Inferior parietal cortex (tissue), 1 donor: Measurements from ENCODE around the gene PDCD4.
A peak's percentile ranks its signal among the peaks of the same experiment; 100 is the strongest.

Experiments used
- DNase-seq: peaks from one replicate; pipeline ENCODE4 v3.0.0-alpha.2; 2016; ENCODE audit errors: extremely low spot score

The PDCD4 gene

DNA sequence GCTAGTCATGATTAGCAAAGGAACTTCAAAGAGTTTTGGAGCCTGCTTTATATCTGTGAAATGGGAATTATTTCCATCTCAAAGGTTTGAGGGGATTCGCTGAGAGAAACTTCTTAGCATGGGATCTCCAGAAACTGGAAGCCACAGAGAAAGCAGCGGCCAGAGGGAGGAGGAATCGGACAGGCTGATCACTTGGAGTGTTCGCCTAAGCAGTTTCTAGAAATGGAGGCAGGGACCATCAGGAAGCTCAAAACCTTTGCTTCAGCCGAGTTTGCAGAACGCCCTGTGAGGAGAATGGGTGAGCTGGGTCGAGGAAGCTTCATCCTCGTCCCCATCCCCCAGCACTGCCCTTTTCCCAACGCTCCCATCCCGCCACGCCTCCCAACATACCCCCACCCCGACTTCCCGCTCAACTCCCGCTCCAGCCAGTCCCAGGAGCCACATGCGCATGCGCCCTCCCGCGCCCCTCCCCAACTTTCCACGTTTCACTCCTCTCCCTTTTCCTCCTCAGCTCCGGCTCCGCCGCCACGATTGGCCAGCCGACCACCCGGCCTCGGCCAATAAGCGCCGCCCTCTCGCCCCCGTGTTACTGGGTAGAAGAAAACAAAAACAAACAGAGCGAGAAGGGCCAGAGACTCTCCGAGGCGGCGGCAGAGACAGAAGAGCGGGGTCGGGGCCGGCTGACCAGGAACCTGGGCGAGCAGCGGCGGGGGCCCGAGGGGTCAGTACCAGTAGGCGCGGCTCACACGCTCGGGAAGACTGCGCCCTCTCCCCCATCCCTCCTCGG is at the start of gene PDCD4:
TSS of gene PDCD4 (plus strand) at position 631 of the 787 bp plus-strand sequence. CDS start 4,100 bp downstream, outside the sequence.
- peak; percentile 97 for DNase-seq

DNA sequence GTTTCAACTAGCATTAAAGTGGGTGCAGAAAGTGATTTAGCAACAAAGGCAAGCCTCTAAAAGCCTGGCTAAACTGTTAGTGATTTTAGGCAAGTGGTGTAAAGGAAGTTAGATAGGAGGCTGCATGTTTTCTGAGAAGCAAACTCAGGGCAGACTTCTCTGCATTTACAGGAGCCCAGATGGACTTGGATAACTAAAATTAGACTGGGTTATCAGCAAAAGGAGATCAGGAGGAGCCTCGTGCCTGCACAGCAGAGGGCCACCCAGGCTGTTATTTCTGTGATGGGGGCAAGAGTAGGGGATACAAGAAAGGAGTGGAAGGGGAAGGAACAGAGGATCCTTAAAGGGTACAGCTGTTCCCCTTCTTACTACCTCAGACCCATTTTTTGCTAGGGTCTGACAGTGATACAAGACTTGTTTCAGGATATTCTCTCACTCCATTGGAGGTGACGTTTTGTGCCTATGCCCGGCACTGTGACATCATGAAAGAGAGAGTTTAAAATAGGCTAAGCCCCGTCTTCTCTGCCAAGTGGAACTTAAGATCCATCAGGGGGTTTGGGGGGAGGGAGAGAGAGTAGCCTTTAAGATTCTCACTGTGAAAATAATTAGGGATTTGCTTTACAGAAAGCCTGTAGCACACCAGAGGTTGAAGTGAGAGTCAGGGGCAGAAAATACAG is 49.6 kb upstream of the PDCD4 start:
- DNase-seq = no peak

DNA sequence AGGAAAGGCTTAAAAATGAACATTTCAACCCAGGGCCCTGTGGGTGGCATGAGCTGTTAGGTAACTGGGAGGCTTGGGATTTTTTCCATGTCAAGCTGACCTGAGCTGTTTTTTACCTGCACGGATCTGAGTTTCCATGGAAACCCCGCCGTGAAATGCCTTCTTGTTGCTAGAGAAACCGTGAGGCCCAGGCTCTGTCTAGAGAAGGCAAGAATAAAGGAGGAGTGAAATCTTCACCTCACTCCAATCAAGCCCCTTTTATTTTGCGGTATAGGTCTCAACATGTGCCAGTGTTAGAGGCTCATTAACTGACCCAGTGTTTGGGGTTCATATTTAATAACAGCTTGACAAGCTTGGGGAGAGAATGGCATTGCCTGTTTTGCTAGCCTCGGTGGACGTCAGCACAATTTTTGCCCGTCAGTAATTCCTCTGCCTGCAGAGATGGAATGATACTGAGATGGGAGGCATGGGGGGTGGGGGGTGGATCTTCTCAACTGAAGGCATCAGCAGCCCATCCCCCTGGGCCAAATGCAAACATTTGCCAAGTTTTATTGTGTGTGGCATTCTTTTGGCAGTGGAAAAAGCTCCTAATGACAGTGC is 48.9 kb upstream of the PDCD4 start:
- DNase-seq = peak; percentile 48

DNA sequence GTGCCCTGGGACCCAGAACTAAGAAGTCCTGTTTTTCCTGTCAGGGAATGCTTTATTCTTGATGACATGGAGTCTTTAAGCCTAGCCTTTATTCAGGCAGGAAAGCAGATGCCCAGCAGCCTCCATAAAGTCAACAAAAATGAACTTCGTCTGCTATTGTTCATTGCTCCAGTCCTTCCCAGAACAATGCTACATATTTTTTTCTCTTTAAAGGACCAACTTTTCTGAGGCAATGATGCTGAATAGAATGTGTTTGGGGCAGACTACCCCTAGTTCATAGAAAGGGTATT is 47.6 kb upstream of the PDCD4 start:
- DNase-seq = no peak

DNA sequence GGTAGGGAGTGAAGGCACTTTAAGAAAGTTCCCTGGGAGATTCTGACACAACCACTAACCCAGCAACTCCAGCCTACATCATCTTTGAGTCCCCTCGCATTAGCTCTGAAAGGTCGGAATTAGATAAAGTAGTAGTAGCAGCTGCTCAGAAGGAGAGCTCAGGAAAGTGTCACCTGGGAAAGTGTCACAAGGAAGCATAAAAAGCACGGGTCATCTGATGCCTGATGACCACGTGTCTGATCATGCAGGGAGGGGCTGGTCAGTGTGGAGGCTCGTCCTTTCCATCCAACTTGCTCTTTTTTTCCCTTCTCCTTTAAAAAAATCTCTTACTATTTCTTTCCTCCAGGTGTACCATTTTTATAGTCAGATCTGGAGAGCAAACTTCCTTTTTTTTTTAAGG is 47.1 kb upstream of the PDCD4 start:
- DNase-seq = no peak

DNA sequence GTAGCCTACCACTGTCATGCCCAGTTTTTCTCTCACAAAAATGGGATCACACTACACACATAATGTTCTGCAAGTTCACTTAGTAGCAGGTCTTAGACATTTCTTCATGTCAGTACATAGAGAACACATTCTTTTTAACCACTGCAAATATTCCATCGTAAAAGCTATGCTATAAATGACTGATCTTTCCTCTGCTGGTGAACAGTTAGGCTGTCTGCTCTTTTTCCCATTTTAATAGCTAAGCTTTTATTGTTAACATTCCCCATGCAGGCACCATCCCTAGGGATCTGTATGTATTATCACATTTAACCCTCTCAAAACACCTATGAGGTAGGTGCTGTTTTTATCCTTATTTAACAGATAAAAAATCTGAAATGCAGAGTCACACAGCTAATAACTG is 46.2 kb upstream of the PDCD4 start:
- DNase-seq = no peak

DNA sequence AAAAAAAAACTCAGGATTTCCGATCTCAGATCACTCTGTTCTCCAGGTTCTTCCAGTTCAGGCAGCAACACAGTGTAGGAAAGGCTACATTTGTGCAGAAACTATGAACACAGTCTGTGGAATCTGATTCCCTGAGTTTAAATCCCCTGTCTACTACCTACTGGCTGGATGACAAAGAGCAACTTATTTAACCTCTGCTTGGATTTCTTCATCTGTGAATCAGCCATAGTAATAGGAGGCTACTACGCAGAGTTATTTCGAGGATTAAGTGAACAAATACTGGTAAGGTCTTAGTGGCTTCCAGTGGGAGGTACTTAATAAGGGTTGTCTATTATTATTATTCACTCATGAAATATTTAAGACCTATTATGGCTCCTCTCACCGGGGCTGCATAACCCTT is 44.3 kb upstream of the PDCD4 start:
- DNase-seq = no peak

DNA sequence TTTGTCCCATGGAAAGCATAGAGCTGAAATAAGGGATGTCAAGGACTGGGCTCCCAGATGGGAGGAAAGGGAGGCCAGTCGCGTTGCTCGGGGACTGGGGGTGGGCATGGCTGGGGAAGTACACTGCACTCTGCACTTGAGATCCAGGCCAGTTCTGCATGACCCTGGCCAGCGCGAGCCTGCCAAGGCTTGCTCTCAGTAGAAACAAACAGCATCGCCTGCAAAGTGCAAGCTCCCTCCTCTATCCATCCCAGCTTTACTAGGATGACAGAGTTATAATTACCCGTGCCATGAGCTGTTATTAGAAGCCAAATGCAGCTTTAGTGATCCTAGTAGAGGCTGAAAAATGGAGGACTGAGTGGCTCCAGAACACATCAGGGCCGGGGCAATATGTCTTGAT is 43.9 kb upstream of the PDCD4 start:
- no peak for DNase-seq

DNA sequence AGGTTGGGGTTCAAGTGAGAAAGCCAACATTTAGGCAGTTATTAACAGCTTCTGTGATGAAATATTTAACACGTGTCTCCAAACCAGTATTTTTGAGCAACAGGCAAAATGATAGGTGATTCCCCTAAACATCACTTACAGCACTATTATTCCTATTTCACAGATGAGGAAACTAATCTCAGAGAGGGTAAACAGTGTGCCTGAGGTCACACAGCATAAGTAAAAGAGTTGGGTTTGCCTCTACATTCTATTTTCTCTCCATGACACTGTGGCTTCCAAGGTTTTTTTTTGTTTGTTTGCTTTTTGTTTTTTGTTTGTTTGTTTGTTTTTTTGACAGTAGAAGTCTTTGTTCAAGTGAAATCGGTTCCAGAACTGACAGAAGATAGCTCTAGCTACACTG is 43.2 kb upstream of the PDCD4 start:
- no peak for DNase-seq

DNA sequence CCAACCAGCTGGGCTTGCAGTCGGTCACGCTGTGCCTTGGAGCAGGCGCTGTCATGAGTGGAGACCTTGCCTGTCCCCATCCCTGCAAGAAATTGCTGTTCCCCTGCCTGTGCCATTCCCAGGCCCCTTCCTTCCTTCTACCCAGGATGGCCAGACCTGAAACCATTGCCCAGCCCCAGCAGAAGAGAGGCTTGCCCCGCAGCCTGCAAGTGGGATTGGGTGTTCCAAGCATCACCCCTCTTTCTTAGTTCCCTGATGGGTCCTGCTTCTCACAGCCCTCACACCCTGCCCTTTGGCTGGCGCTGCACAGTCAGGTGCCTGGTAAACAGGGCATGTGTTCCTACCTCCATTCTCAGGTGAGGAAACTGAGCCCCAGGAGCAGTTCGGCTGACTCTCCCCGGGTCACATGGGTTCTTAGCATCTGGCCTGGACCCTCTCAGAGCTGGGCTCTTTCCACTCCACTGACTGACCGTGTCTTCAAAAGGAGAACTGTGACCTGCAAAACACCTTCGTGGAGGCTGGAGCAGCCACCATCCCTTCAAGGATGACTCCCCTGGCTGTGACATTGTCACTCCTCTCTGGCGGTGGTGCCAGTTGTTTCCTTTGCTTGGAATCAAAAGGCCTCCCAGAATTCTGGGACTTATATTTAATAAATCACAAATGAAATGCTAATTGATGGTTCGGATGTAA is 41.9 kb upstream of the PDCD4 start:
- DNase-seq = no peak

DNA sequence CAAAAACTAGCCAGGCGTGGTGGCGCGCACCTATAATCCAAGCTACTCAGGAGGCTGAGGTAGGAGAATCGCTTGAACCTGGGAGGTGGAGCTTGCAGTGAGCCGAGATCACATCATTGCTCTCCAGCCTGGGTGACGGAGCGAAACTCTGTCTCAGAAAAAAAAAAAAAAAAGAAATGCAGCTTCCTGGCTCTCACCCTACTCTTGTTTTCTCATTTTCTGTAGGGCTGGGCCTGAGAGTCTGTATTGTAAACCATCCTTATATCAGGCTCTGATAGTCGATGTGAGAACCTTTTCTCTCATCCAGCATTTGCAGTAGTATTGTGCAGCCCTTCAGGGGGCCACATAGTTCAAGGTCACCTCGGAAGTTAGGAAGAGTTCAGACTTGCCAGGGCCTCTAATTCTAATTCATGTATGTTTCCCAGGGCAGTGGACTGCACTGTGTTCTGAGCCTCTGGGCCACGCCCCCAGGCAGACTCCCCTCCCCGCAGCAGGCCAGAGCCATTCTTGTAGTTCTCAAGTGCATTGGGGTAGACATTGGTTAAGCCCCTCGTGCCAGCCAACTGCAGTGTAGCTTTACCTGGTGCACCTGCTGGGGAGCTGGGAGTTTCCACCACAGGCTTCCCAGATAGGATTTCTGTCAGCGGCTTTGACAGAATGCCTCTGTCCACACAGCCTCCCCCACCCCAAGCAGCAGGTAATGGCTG is 38.3 kb upstream of the PDCD4 start:
- DNase-seq = no peak

DNA sequence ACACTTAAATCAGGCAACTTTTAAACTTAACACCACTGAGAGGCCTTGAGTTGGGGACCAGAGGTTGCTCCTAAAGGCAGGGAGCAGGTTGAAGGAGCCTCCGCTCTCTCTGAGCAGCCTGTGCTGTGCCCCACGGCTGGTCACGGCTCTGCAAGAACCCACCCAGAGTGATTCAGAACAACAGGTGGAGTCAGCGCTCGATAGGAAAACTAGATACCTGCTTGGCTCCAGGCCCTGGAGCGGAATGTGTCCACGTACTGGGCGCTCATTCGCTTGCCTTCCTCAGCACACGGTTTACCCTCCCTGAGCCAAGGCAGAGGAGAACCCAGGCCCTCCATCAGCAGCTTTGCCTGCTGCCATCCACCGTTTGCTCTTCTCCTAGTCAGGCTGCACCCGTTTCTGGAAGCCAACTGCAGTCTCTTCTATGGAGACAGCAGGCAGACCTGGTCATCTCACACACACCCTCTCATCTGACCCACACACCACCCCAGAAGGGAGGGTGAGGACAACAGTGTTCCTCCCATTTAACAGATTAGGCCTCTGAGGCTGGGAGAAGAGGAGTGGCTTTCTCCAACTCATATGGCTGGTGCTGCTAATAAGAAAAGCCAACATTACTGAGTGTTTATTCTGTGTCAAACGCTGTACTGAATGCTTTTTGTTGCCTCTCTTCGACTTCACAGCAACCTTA is 37.6 kb upstream of the PDCD4 start:
- DNase-seq = no peak

DNA sequence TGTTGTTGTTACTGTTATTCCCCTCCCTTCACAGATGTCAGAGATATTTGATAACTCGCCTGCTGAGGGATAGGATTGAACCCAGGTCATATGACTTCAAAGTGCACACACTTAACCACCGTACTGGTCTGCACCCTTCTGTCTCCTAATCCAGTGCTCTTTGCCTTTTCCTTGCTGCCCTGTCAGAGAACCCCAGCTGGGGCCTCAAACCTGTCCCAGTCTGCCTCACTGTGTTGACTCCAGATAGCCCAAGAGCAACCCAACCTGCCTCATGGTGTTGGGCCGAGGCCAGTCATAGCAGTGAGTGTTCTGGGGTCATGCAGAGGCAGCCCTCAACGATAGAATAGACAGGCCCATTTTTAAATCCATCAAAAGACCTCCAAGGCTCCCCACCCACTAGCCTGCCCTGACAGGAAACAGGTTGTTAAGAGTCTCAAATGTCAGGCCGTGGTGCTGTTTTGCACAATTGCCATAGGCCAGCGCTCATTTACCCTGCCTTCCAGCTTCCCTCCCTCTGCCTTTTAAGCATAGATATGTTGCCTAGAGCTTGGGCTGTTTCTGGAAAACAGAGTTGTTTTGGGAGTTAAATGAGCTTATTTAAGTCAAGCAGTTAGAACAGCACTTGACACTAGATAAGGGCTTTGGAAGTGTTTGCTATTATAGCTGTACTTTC is 37.0 kb upstream of the PDCD4 start:
- no peak for DNase-seq

DNA sequence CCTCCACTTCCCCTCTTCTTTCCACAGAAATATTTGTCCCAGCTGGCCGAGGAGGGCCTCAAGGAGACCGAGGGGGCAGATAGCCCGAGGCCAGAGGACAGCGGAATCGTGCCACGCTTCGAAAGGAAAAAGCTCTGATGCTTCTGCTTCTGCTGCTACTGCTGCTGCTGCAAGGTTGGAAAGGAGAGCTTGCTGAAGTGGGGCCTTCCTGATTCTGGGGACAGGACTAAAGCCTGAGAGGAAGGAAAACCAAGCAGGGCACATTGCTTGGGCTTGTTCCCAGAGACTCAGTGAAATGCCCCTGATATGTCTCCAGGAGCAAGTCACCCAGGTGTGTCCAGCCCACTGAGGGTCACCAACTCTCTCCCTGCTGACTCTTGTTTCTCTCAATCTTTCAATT is 35.9 kb upstream of the PDCD4 start:
- DNase-seq = no peak

DNA sequence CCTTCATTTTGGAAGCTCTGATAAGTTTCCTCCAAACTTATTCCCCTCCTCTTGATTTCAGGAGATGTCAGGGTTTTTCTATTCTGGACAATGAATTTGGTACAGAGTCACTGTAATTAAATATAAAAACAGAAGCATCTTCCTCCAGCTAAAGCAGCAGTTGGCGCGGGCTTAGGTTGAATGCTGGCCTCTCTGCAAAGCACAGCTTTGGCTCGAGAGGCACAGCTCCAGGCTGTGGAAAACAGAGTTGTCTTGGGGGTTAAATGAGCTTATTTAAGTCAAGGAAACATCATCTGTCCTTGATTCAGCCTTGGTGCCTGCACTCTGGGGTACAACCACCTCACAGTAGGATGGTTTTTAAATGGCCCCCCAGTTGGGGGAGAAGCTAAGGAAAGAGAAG is 35.0 kb upstream of the PDCD4 start:
- no peak for DNase-seq

DNA sequence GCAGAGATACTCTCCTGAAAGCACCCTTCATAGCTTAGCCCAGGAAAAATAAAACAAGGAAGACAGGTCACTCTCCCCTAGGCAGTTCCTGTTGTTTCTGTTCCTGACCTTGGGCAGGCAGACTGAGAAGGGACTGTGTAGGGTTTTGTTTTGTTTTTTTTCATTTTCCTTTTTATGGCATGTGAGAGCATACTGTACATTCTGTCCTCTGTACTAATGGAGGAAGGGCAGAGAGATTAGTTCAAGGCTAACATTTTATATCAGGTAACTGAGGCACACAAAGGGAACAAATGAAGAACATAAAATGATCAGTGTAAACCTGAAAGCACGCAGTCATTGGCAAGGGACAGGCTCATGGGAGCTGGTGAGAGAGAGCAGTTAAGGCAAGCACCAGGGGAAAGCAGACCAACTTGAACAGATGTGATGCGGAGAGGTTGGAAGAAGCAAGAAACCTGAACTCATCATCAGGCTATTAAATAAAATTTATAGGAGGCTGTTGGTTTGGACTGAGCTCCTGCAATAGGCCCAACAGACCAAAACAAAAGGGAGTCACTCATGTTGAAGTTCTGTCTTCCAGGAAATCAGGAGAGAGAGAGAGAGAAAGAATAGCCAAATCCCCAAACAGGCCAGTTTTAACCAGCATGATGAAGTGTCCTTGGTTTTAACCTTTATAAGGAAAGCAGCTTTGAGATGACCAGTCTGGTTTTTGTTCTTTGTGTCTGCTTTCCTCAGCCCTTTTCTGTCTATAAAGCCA is 34.1 kb upstream of the PDCD4 start:
- DNase-seq = no peak

DNA sequence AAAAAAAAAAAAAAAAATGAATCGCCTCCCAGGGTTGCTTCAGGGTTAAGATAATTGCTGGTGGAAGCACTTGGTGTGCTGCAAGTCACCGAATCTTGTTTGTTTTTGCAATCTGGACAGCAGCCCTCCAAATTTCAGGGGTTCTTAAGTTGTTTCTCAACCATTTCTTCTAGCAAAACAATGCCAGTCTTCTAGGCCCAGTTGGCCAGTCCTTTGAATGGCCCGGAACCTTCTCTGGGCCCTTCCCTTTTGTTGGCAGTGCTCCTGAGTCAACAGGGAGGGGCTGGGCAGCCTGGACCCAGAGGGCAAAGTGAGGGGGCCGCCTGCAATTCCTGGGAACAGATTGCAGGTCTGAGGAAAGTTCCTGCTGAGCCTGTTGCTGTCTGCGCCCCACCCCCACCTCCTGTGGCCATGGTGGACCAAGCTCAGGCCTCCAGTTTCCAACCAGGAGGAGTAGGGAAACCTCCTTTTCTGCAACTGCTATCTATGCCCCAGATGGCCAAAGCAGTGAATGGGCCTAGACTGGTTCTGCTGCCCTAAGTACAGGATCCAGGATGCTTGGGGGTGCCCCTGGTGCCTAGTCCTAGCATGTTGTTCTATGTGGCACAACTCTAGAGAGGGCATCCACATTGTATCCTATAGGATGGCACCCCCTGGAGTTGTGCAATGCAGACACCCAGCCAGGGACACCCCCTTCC is 31.4 kb upstream of the PDCD4 start:
- DNase-seq = no peak

DNA sequence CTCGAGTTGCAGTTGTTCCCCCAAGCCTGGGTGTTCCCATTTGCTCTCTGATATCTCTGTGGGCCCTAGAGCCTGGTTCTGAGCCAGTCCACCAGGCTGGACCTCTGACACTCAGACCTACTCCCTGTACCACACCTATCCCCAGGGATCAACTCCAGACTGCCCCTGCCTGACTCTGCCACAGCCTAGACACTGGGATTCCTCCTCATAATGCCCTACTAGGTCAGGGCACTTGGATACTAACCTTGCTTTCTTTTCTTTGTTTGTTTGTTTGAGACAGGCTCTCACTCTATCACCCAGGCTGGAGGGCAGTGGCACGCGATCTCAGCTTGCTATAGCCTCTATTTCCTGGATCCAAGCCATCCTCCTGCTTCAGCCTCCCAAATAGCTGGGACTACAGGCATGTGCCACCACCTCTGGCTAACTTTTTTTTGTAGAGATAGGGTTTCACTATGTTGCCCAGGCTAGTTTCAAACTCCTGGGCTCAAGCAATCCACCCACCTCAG is 30.8 kb upstream of the PDCD4 start:
- no peak for DNase-seq

DNA sequence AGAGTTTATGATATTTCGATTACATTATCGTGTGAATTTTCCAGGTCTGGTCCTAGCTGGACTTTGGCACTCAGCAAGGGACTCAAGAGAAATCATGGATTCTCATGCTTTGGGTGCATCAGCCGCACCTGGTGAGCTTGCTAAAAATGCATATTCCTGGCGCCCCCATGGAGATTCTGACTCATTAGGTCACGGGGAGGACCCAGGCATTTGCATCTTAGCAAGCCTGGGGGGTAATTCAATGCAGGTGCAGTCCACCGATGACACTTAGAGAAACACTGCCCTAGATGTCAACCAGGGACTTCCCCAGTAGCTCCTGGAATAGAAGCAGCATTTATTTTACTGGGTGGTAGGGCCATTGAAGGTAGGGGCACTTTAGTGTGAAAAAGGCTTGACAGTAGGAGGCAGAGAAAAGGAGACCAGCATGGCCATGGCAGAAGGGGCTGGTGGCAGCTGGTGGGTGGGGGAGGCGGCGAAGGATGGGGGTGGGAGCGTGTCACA is 29.9 kb upstream of the PDCD4 start:
- DNase-seq = no peak
